ENCODE data around the gene CIBAR2.

DNA sequence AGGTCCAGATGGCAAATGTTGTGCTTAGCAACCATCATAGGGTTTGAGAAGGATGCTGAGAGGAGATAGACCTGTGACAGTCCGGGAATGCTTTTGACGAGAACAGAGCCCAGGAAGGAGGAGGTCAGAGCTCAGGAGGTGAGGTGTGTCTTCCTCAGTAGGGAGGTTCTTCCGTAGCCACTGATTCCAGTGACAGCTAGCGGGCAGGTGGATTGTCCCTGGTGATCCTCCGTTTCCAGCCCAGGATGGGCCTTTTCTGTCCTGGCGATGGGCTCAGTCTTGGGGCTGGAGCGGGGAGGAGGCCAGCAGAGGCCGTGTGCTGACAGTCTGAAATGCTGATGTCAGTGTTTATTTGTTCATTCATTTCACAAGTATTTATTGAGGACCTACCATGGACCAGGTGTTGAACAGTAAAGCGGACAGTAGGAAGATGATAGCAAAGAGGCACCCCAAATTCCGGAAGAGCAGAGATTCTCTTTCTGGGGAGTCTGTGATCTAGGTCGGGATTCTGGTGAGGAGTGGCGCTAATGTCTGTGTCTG lies 45.9 kb downstream of the CIBAR2 start:
- TF ChIP-seq EZH2 (IDR thresholded peaks at IDR 0.05; ENCODE audit: low read depth, unreplicated experiment) (no peak), CTCF (conservative IDR thresholded peaks at IDR 0.05; ENCODE audit: low read depth in 2 of 2) (no peak), POLR2AphosphoS5 (IDR thresholded peaks at IDR 0.05; ENCODE audit: low read depth) (no peak), EZH2phosphoT487 (IDR thresholded peaks at IDR 0.05; ENCODE audit: unreplicated experiment) (no peak), CREB1 (CRISPR knock-in tag; IDR thresholded peaks at IDR 0.05; ENCODE audit: low read depth) (no peak), ZNF114 (CRISPR knock-in tag; IDR thresholded peaks at IDR 0.05) (no peak), JUNB (IDR thresholded peaks at IDR 0.05; ENCODE audit: unreplicated experiment) (no peak), STAT1 (IDR thresholded peaks at IDR 0.05; ENCODE audit: unreplicated experiment) (no peak)
- TF ChIP-seq, protein P1, sequence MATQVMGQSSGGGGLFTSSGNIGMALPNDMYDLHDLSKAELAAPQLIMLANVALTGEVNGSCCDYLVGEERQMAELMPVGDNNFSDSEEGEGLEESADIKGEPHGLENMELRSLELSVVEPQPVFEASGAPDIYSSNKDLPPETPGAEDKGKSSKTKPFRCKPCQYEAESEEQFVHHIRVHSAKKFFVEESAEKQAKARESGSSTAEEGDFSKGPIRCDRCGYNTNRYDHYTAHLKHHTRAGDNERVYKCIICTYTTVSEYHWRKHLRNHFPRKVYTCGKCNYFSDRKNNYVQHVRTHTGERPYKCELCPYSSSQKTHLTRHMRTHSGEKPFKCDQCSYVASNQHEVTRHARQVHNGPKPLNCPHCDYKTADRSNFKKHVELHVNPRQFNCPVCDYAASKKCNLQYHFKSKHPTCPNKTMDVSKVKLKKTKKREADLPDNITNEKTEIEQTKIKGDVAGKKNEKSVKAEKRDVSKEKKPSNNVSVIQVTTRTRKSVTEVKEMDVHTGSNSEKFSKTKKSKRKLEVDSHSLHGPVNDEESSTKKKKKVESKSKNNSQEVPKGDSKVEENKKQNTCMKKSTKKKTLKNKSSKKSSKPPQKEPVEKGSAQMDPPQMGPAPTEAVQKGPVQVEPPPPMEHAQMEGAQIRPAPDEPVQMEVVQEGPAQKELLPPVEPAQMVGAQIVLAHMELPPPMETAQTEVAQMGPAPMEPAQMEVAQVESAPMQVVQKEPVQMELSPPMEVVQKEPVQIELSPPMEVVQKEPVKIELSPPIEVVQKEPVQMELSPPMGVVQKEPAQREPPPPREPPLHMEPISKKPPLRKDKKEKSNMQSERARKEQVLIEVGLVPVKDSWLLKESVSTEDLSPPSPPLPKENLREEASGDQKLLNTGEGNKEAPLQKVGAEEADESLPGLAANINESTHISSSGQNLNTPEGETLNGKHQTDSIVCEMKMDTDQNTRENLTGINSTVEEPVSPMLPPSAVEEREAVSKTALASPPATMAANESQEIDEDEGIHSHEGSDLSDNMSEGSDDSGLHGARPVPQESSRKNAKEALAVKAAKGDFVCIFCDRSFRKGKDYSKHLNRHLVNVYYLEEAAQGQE (IDR thresholded peaks at IDR 0.05; ENCODE audit: unreplicated experiment): no peak
